Right lobe of liver (tissue), 6 donors: ENCODE data around the gene LCE6A. TPM values are rescaled to one million over a fixed set of nuclear protein-coding genes. Genes with fewer than 3 reads are reported as not detected.

ENCODE experiments used
- ATAC-seq, 4 donors: fragments of 200-7000 bp; cut with Tn5 transposase; one replicate each; pipeline ENCODE4 v1.9.1; 2020; ENCODE audit warnings: mild to moderate bottlenecking in 4 of 4, moderate library complexity in 4 of 4
- DNase-seq, 3 donors: peaks; one replicate each; pipeline ENCODE4 v3.0.0-alpha.2; 2020
- H3K27ac ChIP-seq, 3 donors: fragments of 200-600 bp; one replicate each; pipeline ENCODE4 v1.8.0; 2022
- H3K27me3 ChIP-seq, 2 donors: fragments of 200-600 bp; one replicate each; pipeline ENCODE4 v1.8.0; 2022
- H3K36me3 ChIP-seq, 4 donors: fragments of 200-600 bp; sonication (generic) in 1 of 4; one replicate each; pipeline versions ENCODE4 v1.5.1 to v1.8.0; 2017 to 2022; ENCODE audit warnings: control low read depth in 1 of 4
- H3K4me1 ChIP-seq, 4 donors: fragments of 200-600 bp; sonication (generic) in 1 of 4; one replicate each; pipeline versions ENCODE4 v1.5.1 to v1.8.0; 2017 to 2022; ENCODE audit warnings: control low read depth in 1 of 4
- H3K4me3 ChIP-seq, 3 donors: fragments of 200-600 bp; one replicate each; pipeline ENCODE4 v1.8.0; 2022
- H3K9me3 ChIP-seq, 4 donors: fragments of 200-600 bp; sonication (generic) in 1 of 4; one replicate each; pipeline versions ENCODE4 v1.5.1 to v1.8.0; 2017 to 2022; ENCODE audit warnings: control low read depth in 1 of 4
- POLR2A ChIP-seq: fragments of 450-650 bp; IDR thresholded peaks from one replicate; pipeline ENCODE4 v1.6.1; 2017; ENCODE audit warnings: antibody characterized with exemption, mild to moderate bottlenecking
- WGBS: methylation state at CpG from one replicate; pipeline ENCODE4 v1.1.6; 2018; ENCODE audit warnings: low coverage, low lambda C conversion rate; ENCODE audit not compliant: insufficient coverage; ENCODE audit errors: missing lambda C conversion rate; 5-methylcytosine and 5-hydroxymethylcytosine counted together
- intact Hi-C, 2 donors: fragments of 100-400 bp; cut with DNase I; formaldehyde crosslinking; loops; one replicate each; pipeline versions ENCODE4 v1.11.2 to v1.14.1; 2022
- long read RNA-seq: library from polyadenylated mRNA; unstranded; transcript quantifications from one replicate; pipeline ENCODE4 v2.0.0, GENCODE V29; 2019
- total RNA-seq, 6 experiments: library from RNA; depleted of rRNA in 2 of 6; stranded (reverse); fragments of >200 nt in 2 of 6; fragmentation: NEBNext Ultra II Directional in 3 of 6; extraction: Animal tissue kit (Norgen Biotek cat#: 25700) in 3 of 6; gene quantifications; one replicate each; pipeline versions ENCODE4 v1.1.0 to v1.2.4, GENCODE V29; 2016 to 2023
- TF ChIP-seq, protein P1 (sequence below), 4 donors: fragments of 200-600 bp in 3 of 4; fragments of 450-650 bp in 1 of 4; IDR thresholded peaks; one replicate each; pipeline versions ENCODE4 v1.5.1 to v1.8.0; 2016 to 2022; ENCODE audit warnings: antibody characterized with exemption in 4 of 4, mild to moderate bottlenecking in 2 of 4
- donor health status: DM: no; HTN: yes; CAD: no.
- donor health status: DM: no; HTN: no; CAD: no.
- donor health status: DM: no; HTN: no; CAD: no.
- donor health status: DM: no; HTN: yes; CAD: no.
- donor health status: DM: no; HTN: yes; CAD: no.

Gene LCE6A, protein sequence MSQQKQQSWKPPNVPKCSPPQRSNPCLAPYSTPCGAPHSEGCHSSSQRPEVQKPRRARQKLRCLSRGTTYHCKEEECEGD
- total RNA-seq: not detected
- long read RNA-seq: 0 reads

DNA sequence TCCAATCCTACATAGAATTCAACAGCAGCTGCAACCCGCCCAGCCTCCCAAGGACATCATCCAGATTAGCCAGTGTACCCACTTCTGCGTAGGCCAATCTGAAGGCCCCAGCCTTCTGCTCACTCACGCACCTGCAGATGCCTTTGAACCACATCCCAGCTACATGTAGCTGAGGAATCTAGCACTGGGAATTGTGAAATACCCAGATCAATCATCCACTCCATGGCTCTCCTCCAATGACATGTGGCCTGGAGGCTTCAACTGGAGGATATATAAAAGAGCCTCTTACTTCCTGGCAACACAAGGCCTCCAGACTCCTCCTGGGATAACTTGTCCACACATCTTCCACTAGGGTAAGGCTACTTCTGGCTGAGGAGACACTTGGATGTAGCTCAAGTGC lies at the start of gene LCE6A:
Gene LCE6A, plus strand, starts transcription at position 301 of the 400 bp plus-strand sequence. CDS start 665 bp downstream, outside the sequence.
- intact Hi-C loops: no loop called here
- Histone ChIP-seq H3K27ac (no peak within 1 kb of the TSS), H3K4me1 (no peaks in the 10 kb centered on the region), H3K27me3 (no peaks in the 10 kb centered on the region), H3K9me3 (no peaks in the 10 kb centered on the region), H3K36me3 (no peaks in the 10 kb centered on the region), H3K4me3 (no peak within 1 kb of the TSS)
- DNase-seq: no peak
- peak in 1 of 4 donors; percentile 50 for ATAC-seq
- TF ChIP-seq, protein P1, sequence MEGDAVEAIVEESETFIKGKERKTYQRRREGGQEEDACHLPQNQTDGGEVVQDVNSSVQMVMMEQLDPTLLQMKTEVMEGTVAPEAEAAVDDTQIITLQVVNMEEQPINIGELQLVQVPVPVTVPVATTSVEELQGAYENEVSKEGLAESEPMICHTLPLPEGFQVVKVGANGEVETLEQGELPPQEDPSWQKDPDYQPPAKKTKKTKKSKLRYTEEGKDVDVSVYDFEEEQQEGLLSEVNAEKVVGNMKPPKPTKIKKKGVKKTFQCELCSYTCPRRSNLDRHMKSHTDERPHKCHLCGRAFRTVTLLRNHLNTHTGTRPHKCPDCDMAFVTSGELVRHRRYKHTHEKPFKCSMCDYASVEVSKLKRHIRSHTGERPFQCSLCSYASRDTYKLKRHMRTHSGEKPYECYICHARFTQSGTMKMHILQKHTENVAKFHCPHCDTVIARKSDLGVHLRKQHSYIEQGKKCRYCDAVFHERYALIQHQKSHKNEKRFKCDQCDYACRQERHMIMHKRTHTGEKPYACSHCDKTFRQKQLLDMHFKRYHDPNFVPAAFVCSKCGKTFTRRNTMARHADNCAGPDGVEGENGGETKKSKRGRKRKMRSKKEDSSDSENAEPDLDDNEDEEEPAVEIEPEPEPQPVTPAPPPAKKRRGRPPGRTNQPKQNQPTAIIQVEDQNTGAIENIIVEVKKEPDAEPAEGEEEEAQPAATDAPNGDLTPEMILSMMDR (IDR thresholded peaks at IDR 0.05): no peak
- no peak for TF ChIP-seq POLR2A
- WGBS: 60% methylated on average over 1 of the region's 3 CpGs

DNA sequence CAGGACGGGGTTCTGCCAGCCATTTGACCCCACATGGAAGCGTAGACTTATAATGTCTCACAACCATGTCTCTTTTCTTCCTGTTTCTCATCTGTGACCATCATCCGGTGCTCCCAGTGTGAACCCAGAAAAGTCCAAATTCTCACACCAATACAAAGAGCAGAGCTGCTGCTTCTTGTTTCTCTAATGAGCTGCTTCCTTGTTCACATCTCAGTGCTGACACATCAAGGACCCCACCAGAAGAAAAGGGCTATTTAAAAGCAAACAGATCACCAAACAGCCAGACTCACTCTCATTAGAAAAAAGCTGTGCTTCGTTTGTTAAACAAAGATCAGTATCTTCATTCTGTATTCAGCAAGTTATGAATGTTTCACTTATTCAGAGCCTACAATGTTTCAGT lies 47.0 kb upstream of the LCE6A start:
- H3K4me1 ChIP-seq: no peaks in the 10 kb centered on the region
- no peaks in the 10 kb centered on the region for H3K27me3 ChIP-seq
- intact Hi-C loops: no loop called here
- DNase-seq (no peak), ATAC-seq (no peak)
- no peak overlapping the region for H3K27ac ChIP-seq
- no peak for TF ChIP-seq POLR2A
- TF ChIP-seq, protein P1 (IDR thresholded peaks at IDR 0.05): no peak
- H3K4me3 ChIP-seq: no peak overlapping the region
- WGBS: 44% methylated on average over 4 of the region's 4 CpGs
- H3K9me3 ChIP-seq: no peaks in the 10 kb centered on the region
- H3K36me3 ChIP-seq: no peaks in the 10 kb centered on the region

DNA sequence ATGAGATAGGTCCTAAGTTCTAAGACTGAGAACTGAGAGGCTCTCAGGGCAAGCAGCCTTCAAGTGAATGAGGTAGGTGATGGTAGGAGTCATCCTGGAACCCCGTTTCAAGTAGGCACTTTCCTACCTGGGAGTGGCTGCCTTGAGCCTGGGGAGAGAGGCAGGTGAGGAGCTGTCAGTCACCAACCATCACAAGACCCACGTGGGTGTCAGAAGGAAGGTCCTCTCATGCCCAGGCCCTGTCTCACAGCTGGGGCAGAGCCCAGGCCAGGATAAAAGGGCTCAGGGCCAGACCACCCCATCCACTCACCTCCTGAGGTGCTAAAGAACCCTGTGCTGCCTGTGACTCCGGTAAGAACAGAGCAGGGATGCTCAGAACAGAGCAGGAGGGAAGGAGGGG lies 46.2 kb upstream of the LCE6A start, which contains the start of gene LCE1D:
Gene LCE1D, plus strand, starts transcription at position 301 of the 400 bp plus-strand sequence. CDS start 1,074 bp downstream, outside the sequence.
- no peaks in the 10 kb centered on the region for H3K4me1 ChIP-seq
- no peaks in the 10 kb centered on the region for H3K27me3 ChIP-seq
- no peaks in the 10 kb centered on the region for H3K9me3 ChIP-seq
- no peaks in the 10 kb centered on the region for H3K36me3 ChIP-seq
- no peak within 1 kb of the TSS for H3K4me3 ChIP-seq
- H3K27ac ChIP-seq: no peak within 1 kb of the TSS
- DNase-seq: no peak
- intact Hi-C loops: no loop called here
- 70% methylated on average over 2 of the region's 3 CpGs for WGBS
- ATAC-seq: no peak
- TF ChIP-seq, protein P1 (IDR thresholded peaks at IDR 0.05): no peak
- no peak for TF ChIP-seq POLR2A

DNA sequence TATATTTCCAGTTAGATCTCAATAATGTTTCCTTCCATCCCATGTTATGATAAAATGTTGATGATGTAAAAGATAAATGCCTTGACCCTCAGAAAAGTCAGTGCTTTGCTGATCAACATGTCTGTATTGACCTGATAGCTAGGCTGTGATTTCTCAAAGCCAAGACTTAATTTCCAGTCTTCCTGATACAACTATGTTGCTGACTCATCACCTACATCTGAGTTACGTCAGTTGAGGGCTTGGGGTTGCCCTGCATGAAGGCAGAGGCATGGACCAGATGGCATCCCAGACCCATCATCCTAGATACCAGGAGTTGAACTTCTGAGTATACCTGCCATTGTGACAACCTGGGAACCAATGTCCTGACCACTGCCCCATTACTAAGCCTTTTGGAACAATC lies 41.3 kb upstream of the LCE6A start:
- ATAC-seq (no peak), DNase-seq (no peak)
- intact Hi-C loops: no loop called here
- Histone ChIP-seq H3K27ac (no peak overlapping the region), H3K27me3 (no peaks in the 10 kb centered on the region), H3K4me1 (no peaks in the 10 kb centered on the region), H3K9me3 (no peaks in the 10 kb centered on the region), H3K4me3 (no peak overlapping the region), H3K36me3 (no peaks in the 10 kb centered on the region)
- WGBS: 13% methylated on average over 1 of the region's 1 CpG
- TF ChIP-seq POLR2A: no peak
- TF ChIP-seq, protein P1 (IDR thresholded peaks at IDR 0.05): no peak

DNA sequence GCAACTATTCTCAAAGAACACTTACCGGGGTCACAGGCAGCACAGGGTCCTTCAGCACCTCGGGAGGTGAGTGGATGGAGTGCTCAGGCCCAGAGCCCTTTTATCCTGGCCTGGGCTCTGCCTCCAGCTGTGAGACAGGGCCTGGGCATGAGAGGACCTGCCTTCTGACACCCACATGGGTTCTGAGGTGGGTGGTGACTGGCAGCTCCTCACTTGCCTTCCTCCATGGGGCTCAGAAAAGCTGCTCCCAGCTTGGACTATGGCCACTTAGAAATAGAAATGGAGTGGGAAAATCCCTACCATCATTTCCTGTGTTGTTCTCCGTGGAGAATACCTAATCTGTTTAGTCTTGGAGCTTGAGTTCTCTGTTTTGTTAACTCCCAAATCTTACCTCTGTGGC lies 36.1 kb upstream of the LCE6A start, which contains the start of gene LCE1C:
Gene LCE1C, minus strand, starts transcription at position 76 of the 400 bp plus-strand sequence. CDS start 1,173 bp downstream, outside the sequence.
- no peak for ATAC-seq
- DNase-seq: no peak
- H3K9me3 ChIP-seq: no peaks in the 10 kb centered on the region
- no peaks in the 10 kb centered on the region for H3K36me3 ChIP-seq
- 25% methylated on average over 3 of the region's 3 CpGs for WGBS
- H3K27me3 ChIP-seq: no peaks in the 10 kb centered on the region
- H3K27ac ChIP-seq: no peak within 1 kb of the TSS
- intact Hi-C loops: no loop called here
- no peak within 1 kb of the TSS for H3K4me3 ChIP-seq
- no peak for TF ChIP-seq POLR2A
- TF ChIP-seq, protein P1 (IDR thresholded peaks at IDR 0.05): no peak
- no peaks in the 10 kb centered on the region for H3K4me1 ChIP-seq
